MCF 10A (cell line): ENCODE results near the gene JMJD7. TPM values are rescaled to one million over a fixed set of nuclear protein-coding genes. Genes with fewer than 3 reads are reported as not detected.

ENCODE experiments used
- BruUV-seq: library from RNA; stranded (reverse); fragments of 400-500 nt; replicated peaks from 2 replicates; lab custom pipeline; 2021; lab: Mats Ljungman, UMichigan
- CTCF ChIA-PET: fragments of 300-600 bp; sonication (Branson Sonifier 250); formaldehyde crosslinking; extraction: SDS; loops from one replicate; lab custom pipeline; 2021; ENCODE audit warnings: antibody characterized with exemption, inconsistent platforms; lab: Yijun Ruan, JAX
- POLR2A ChIA-PET: fragments of 300-600, 350-650 bp; sonication (Branson Sonifier 250); formaldehyde crosslinking; extraction: SDS; loops from one replicate; lab custom pipeline; 2020; ENCODE audit warnings: antibody characterized with exemption, inconsistent platforms; lab: Yijun Ruan, JAX
- DNase-seq: peaks from one replicate; pipeline ENCODE4 v3.0.0-alpha.2; 2018; ENCODE audit not compliant: unreplicated experiment
- H3K27ac Mint-ChIP-seq: one replicate; pipeline ENCODE4 v1.8.0; 2022; ENCODE audit warnings: mild to moderate bottlenecking, low read depth, mixed read lengths; ENCODE audit not compliant: unreplicated experiment
- H3K27me3 Mint-ChIP-seq: one replicate; pipeline ENCODE4 v1.8.0; 2022; ENCODE audit warnings: mixed read lengths; ENCODE audit not compliant: insufficient read depth, unreplicated experiment
- H3K36me3 Mint-ChIP-seq: one replicate; pipeline ENCODE4 v1.8.0; 2022; ENCODE audit warnings: mild to moderate bottlenecking, moderate library complexity, mixed read lengths; ENCODE audit not compliant: insufficient read depth, unreplicated experiment
- H3K4me1 Mint-ChIP-seq: one replicate; pipeline ENCODE4 v1.8.0; 2022; ENCODE audit warnings: mixed read lengths; ENCODE audit not compliant: insufficient read depth, unreplicated experiment
- H3K4me3 Mint-ChIP-seq: one replicate; pipeline ENCODE4 v1.8.0; 2022; ENCODE audit warnings: mild to moderate bottlenecking, moderate library complexity, mixed read lengths; ENCODE audit not compliant: unreplicated experiment
- H3K9me3 Mint-ChIP-seq: one replicate; pipeline ENCODE4 v1.8.0; 2022; ENCODE audit warnings: mixed read lengths; ENCODE audit not compliant: unreplicated experiment
- intact Hi-C: fragments of 100-400 bp; cut with micrococcal nuclease; formaldehyde crosslinking; loops from 2 replicates; pipeline ENCODE4 v1.14.1; 2022
- total RNA-seq: library from RNA; stranded (reverse); gene quantifications from 2 replicates; pipeline ENCODE4 v1.2.3, GENCODE V29; 2022
- TF ChIP-seq, protein P1 (sequence below): fragments of 200-600 bp; IDR thresholded peaks from one replicate; pipeline ENCODE4 v1.8.0; 2022; ENCODE audit warnings: antibody characterized with exemption, mild to moderate bottlenecking; ENCODE audit not compliant: unreplicated experiment

Gene JMJD7
- total RNA-seq, 1 experiment from 2014 or later = 9.2 TPM

DNA sequence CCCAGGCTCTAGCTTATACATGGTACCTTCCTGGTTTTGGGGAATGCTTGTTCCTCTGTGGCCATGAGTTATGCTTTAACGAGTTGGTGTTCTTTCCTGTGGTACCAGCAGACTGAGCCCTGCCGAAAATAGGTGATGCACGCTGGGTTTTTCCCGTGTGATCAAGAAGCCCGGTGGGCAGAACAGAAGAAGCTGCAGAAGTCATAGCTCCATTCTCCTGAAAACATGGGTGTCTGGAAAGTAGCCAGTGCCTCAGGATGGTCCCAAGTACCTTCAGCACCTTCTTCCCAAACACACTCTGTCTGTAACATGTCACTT is 28.4 kb upstream of the JMJD7 start:
- intact Hi-C loops = no loop called here
- no TSS peak for BruUV-seq
- ChIA-PET POLR2A (interaction anchor here (15.9 kb wide), 1 partner anchor 23 kb away, joined by 486 read pairs; the partner anchor contains the start of gene MAPKBP1), CTCF (interaction anchor here (0.7 kb wide), 1 partner anchor 334 kb away, joined by 4 read pairs; no protein-coding TSS in a partner anchor)
- Mint-ChIP-seq H3K9me3 (no peaks in the 10 kb centered on the region), H3K4me1 (peaks cover 34% of the 10 kb centered on the region), H3K4me3 (no peak overlapping the region), H3K36me3 (peaks cover 19% of the 10 kb centered on the region), H3K27me3 (no peaks in the 10 kb centered on the region), H3K27ac (no peak overlapping the region)
- TF ChIP-seq, protein P1, sequence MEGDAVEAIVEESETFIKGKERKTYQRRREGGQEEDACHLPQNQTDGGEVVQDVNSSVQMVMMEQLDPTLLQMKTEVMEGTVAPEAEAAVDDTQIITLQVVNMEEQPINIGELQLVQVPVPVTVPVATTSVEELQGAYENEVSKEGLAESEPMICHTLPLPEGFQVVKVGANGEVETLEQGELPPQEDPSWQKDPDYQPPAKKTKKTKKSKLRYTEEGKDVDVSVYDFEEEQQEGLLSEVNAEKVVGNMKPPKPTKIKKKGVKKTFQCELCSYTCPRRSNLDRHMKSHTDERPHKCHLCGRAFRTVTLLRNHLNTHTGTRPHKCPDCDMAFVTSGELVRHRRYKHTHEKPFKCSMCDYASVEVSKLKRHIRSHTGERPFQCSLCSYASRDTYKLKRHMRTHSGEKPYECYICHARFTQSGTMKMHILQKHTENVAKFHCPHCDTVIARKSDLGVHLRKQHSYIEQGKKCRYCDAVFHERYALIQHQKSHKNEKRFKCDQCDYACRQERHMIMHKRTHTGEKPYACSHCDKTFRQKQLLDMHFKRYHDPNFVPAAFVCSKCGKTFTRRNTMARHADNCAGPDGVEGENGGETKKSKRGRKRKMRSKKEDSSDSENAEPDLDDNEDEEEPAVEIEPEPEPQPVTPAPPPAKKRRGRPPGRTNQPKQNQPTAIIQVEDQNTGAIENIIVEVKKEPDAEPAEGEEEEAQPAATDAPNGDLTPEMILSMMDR = no peak
- no peak for DNase-seq

GRCh38 chr15:41801185-41801584 is 26.7 kb upstream of the JMJD7 start:
- Mint-ChIP-seq H3K36me3 (peaks cover 19% of the 10 kb centered on the region), H3K27me3 (no peaks in the 10 kb centered on the region), H3K9me3 (no peaks in the 10 kb centered on the region), H3K4me1 (peaks cover 38% of the 10 kb centered on the region), H3K4me3 (no peak overlapping the region), H3K27ac (no peak overlapping the region)
- no peak for DNase-seq
- ChIA-PET CTCF (interaction anchor here (0.5 to 8.2 kb wide), 6 partner anchors 8 to 327 kb away, joined by 3 to 147 read pairs (median 3); partner anchors contain the start of gene MAPKBP1), POLR2A (interaction anchor here (3.2 to 15.9 kb wide), 2 partner anchors 11 to 25 kb away, joined by 24 to 486 read pairs; partner anchors contain the start of gene MAPKBP1)
- BruUV-seq = no TSS peak
- TF ChIP-seq, protein P1 = no peak
- intact Hi-C loops = no loop called here

DNA sequence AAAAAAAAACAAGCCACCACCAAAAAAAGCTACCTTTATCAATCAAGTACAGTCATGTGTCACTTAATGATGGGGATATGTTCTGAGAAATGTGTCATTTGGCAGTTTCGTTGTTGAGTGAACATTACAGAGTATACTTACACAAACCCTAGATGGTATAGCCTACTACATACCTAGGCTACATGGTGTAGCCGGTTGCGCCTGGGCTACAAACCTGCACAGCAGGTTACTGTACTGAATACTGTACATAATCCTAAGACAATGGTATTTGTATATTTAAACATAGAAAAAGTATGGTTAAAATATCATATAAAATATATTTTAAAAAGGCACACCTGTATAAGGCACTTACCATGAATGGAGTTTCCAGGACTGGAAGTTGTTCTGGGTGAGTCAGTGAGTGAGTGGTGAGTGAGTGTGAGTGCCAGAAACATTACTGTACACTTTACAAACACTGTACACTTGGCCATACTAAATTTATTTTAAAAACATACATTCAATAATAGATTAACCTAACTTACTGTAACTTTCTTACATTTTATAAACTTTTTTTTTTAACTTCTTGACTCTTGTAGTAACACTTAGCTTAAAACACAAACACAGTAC is 25.9 kb upstream of the JMJD7 start:
- no peaks in the 10 kb centered on the region for H3K27me3 Mint-ChIP-seq
- H3K9me3 Mint-ChIP-seq = no peaks in the 10 kb centered on the region
- H3K36me3 Mint-ChIP-seq = peaks cover 19% of the 10 kb centered on the region
- peaks cover 37% of the 10 kb centered on the region for H3K4me1 Mint-ChIP-seq
- POLR2A ChIA-PET = interaction anchor here (0.6 to 15.9 kb wide), 3 partner anchors 11 to 243 kb away, joined by 3 to 486 read pairs (median 24); partner anchors contain the start of gene MAPKBP1
- TF ChIP-seq, protein P1 = no peak
- BruUV-seq = no TSS peak
- CTCF ChIA-PET = interaction anchor here (1.1 to 8.2 kb wide), 6 partner anchors 9 to 944 kb away, joined by 3 to 147 read pairs (median 4); partner anchors contain the start of gene MAPKBP1
- peak; percentile 57 for DNase-seq
- no peak overlapping the region for H3K27ac Mint-ChIP-seq
- intact Hi-C loops = no loop called here
- H3K4me3 Mint-ChIP-seq = no peak overlapping the region

DNA sequence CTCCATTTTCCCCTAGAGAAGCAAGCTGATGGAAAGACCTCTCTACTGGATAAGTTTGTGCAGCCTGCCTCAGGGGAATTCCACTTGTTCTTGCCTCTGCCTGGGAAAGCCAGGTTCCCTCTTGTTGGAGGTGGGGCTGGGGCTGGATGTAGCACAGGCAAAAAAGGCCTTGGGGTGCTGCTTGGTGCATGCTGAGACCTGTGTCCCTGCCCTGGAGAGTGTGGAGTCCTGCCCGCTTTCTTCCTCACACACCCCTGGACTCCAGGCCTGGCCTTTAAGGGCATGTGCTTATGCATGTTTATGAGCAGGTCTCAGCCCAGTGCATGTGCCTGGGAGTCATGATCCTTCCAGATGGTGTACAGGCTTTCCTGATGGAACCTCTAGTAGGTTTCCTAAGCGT is 23.5 kb upstream of the JMJD7 start:
- intact Hi-C loops = no loop called here
- BruUV-seq = no TSS peak
- Mint-ChIP-seq H3K4me3 (peak overlapping the region; percentile 14), H3K27ac (peak overlapping the region; percentile 99), H3K9me3 (no peaks in the 10 kb centered on the region), H3K27me3 (no peaks in the 10 kb centered on the region), H3K4me1 (peaks cover 34% of the 10 kb centered on the region), H3K36me3 (peaks cover 15% of the 10 kb centered on the region)
- DNase-seq = peak; percentile 94
- POLR2A ChIA-PET = interaction anchor here (0.6 to 15.9 kb wide), 7 partner anchors 8 to 91 kb away, joined by 3 to 486 read pairs (median 4); partner anchors contain the start of gene MAPKBP1
- TF ChIP-seq, protein P1 = no peak
- CTCF ChIA-PET = interaction anchor here (0.6 to 8.2 kb wide), 5 partner anchors 24 to 280 kb away, joined by 3 to 147 read pairs (median 4); partner anchors contain the start of gene MAPKBP1
